Nephron progenitor cell (in vitro differentiated cells): ENCODE results near the gene TMEM81.

Experiments used
- DNase-seq: peaks from one replicate; pipeline ENCODE4 v3.0.0; 2021
- H3K27ac Mint-ChIP-seq: 2 replicates; pipeline ENCODE4 v1.8.0; 2021; ENCODE audit warnings: mild to moderate bottlenecking, moderate library complexity, mixed read lengths
- H3K27me3 Mint-ChIP-seq: 2 replicates; pipeline ENCODE4 v1.8.0; 2021; ENCODE audit warnings: mild to moderate bottlenecking, low read depth, mixed read lengths; ENCODE audit not compliant: poor library complexity
- H3K36me3 Mint-ChIP-seq: 2 replicates; pipeline ENCODE4 v1.8.0; 2021; ENCODE audit warnings: low read depth, mixed read lengths
- H3K4me1 Mint-ChIP-seq: 2 replicates; pipeline ENCODE4 v1.8.0; 2021; ENCODE audit warnings: mixed read lengths
- H3K4me3 Mint-ChIP-seq: 2 replicates; pipeline ENCODE4 v1.8.0; 2021; ENCODE audit warnings: mild to moderate bottlenecking, moderate library complexity, mixed read lengths
- H3K9me3 Mint-ChIP-seq: 2 replicates; pipeline ENCODE4 v1.8.0; 2021; ENCODE audit warnings: mild to moderate bottlenecking, moderate library complexity, mixed read lengths
- TF ChIP-seq, protein P1 (sequence below): fragments of 200-600 bp; sonication (generic); IDR thresholded peaks from 2 replicates; pipeline ENCODE4 v1.5.0; 2021; ENCODE audit warnings: antibody characterized with exemption

The TMEM81 gene

DNA sequence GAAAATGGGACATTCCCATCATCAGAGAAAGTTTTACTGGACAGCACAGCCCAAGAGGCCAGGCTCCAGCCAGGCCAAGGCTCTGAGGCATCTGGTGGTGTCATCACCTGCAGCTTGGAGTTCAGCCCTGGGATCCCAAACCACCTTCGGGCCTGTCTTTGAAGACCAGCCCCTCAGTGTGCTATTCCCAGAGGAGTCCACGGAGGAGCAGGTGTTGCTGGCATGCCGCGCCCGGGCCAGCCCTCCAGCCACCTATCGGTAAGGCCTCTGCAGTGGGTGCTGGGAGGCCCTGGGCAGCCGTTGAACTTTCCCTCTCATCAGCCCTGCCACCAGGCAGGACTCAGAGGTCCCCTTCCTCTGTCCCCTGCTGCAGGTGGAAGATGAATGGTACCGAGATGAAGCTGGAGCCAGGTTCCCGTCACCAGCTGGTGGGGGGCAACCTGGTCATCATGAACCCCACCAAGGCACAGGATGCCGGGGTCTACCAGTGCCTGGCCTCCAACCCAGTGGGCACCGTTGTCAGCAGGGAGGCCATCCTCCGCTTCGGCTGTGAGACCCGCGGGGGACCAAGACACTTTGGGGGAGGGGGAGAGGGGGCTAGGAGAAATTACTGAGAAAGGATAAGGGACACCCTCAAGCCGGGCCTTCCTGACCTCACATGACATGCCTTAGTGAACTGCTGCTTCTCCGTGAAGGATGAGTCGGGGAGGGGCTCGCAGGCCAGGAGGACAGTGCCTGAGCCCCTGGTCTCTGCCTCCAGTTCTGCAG, 26.3 kb downstream of the TMEM81 start:
- Mint-ChIP-seq H3K27ac (no peak overlapping the region), H3K9me3 (no peaks in the 10 kb centered on the region), H3K4me3 (no peak overlapping the region), H3K4me1 (peaks cover 15% of the 10 kb centered on the region), H3K27me3 (peaks cover 23% of the 10 kb centered on the region), H3K36me3 (no peaks in the 10 kb centered on the region)
- DNase-seq = no peak
- TF ChIP-seq, protein P1, sequence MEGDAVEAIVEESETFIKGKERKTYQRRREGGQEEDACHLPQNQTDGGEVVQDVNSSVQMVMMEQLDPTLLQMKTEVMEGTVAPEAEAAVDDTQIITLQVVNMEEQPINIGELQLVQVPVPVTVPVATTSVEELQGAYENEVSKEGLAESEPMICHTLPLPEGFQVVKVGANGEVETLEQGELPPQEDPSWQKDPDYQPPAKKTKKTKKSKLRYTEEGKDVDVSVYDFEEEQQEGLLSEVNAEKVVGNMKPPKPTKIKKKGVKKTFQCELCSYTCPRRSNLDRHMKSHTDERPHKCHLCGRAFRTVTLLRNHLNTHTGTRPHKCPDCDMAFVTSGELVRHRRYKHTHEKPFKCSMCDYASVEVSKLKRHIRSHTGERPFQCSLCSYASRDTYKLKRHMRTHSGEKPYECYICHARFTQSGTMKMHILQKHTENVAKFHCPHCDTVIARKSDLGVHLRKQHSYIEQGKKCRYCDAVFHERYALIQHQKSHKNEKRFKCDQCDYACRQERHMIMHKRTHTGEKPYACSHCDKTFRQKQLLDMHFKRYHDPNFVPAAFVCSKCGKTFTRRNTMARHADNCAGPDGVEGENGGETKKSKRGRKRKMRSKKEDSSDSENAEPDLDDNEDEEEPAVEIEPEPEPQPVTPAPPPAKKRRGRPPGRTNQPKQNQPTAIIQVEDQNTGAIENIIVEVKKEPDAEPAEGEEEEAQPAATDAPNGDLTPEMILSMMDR = no peak

DNA sequence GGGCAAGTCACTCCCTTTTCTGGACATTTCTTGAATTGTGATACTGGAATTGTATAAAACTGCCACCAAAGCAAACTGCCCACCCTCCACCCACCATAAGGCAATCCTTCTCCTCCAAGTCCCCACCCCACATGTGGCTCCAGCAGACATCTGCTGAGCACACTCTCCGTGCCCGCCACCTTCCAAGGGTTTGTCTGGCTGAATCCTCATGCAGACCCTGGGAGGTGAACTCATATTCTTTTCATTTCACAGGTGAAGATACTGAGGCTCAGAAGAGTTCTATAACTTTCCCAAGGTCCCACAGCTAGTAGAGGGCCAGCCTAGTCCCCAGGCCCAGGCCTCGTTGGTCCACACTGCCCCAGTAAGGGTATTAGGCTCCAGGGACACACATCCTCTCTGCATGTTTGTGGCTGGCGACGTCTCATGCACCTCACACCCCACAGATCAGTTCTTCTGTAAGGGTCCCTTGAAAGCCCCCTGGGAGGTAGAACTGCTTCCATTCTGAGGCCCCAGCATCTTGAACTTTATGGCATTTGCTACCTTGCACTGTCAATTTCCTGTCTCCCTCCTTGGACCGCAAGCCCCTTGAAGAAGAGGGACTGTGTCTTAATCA, 27.2 kb downstream of the TMEM81 start:
- Mint-ChIP-seq H3K27ac (peak overlapping the region; percentile 48), H3K27me3 (peaks cover 30% of the 10 kb centered on the region), H3K4me1 (peaks cover 19% of the 10 kb centered on the region), H3K36me3 (no peaks in the 10 kb centered on the region), H3K9me3 (no peaks in the 10 kb centered on the region), H3K4me3 (no peak overlapping the region)
- TF ChIP-seq, protein P1 = no peak
- DNase-seq = no peak

DNA sequence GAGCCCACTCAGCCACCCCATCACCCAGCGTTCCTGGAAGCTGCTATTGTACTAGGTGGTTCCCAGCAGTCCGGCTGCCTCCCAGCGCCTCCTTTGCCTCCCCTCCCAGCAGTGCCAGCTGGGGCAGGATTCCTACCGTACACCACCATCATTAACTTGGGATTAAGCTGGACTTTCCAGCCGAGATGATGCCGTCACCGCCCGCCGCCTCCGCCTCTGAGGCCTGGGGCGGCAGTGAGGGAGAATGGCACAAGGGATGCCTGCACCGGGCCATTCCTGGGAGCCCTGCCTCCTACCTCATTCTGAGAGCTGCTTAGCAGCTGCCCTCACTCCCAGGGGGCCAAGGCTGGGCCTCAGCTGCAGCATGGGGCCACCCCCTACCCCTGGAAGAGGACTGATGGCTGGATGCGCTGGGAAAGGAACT, 28.1 kb downstream of the TMEM81 start:
- no peak for DNase-seq
- no peak overlapping the region for H3K4me3 Mint-ChIP-seq

DNA sequence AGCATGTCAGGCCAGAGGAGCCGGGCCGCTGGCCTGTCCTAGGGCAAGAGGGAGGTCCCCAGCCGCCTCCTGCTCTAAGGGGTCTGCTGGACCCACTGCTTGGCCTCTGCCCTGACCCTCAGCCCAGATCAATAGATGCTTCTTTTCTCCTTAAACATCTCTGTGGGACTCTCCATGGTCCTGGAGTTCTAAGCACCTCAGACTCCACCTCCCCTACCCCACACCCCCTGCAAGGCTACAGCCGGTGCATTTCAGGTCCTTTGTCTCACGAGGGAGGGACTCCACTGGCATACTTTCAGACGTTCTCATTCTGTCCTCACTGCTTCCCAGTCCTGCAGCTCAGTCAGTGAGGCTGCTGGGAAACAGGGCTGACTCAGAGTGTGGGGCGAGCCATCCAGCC, 30.2 kb downstream of the TMEM81 start:
- TF ChIP-seq, protein P1 = no peak
- peaks cover 44% of the 10 kb centered on the region for H3K27me3 Mint-ChIP-seq
- H3K4me3 Mint-ChIP-seq = no peak overlapping the region
- H3K9me3 Mint-ChIP-seq = no peaks in the 10 kb centered on the region
- peaks cover 19% of the 10 kb centered on the region for H3K4me1 Mint-ChIP-seq
- no peak for DNase-seq
- H3K27ac Mint-ChIP-seq = no peak overlapping the region
- no peaks in the 10 kb centered on the region for H3K36me3 Mint-ChIP-seq

More for the DNA sequence above, 28.1 kb downstream of the TMEM81 start:
- TF ChIP-seq, protein P1 = no peak
- no peaks in the 10 kb centered on the region for H3K9me3 Mint-ChIP-seq
- H3K4me1 Mint-ChIP-seq = peaks cover 14% of the 10 kb centered on the region
- peaks cover 31% of the 10 kb centered on the region for H3K27me3 Mint-ChIP-seq
- H3K36me3 Mint-ChIP-seq = no peaks in the 10 kb centered on the region
- no peak overlapping the region for H3K27ac Mint-ChIP-seq

DNA sequence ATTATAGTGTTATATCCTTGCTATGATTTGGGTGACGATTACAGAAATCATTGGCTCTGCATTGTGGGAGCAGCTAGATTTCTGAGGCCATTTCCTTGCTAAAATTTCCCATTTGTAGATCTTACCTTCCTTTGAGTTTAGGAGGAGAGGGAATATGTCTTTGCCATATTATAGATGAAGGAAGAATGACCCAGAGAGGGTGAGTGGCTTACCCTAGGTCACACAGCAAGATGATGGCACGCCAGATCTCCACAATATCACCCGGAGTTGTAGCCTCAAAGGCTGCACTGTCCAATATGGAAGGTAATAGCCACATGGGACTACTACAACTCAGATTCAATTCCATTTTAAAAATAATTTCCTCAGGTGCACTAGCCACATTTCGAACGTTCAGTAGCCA, 31.0 kb downstream of the TMEM81 start:
- Mint-ChIP-seq H3K27me3 (peaks cover 45% of the 10 kb centered on the region), H3K4me3 (no peak overlapping the region)

More for the DNA sequence above, 31.0 kb downstream of the TMEM81 start:
- H3K9me3 Mint-ChIP-seq = no peaks in the 10 kb centered on the region
- H3K27ac Mint-ChIP-seq = no peak overlapping the region
- H3K36me3 Mint-ChIP-seq = no peaks in the 10 kb centered on the region
- TF ChIP-seq, protein P1 = no peak
- no peak for DNase-seq
- peaks cover 24% of the 10 kb centered on the region for H3K4me1 Mint-ChIP-seq
